Thyroid gland (tissue), 4 donors: ENCODE data around the gene SLC12A4.
"Not testable (repeated sequence)": the region's sequence is repeated elsewhere in the genome, so short reads cannot be mapped to it uniquely, and the experiment has no call there.

Experiments used
- CTCF ChIP-seq, 6 experiments: fragments of 200-600 bp in 3 of 6; fragments of 450-650 bp in 3 of 6; sonication (generic) in 3 of 6; IDR thresholded peaks; one replicate each; pipeline ENCODE4 v1.5.1; 2016 to 2019; ENCODE audit warnings: antibody characterized with exemption in 6 of 6, mild to moderate bottlenecking in 2 of 6, inconsistent platforms in 1 of 6, moderate library complexity in 1 of 6
- POLR2A ChIP-seq, 2 donors: fragments of 450-650 bp; IDR thresholded peaks; one replicate each; pipeline ENCODE4 v1.6.1; 2017; ENCODE audit warnings: antibody characterized with exemption in 2 of 2, mild to moderate bottlenecking in 2 of 2, moderate library complexity in 1 of 2

GRCh38 chr16:67998779-67999688, 30.6 kb upstream of the SLC12A4 start, which contains the start of gene DPEP2:
- not testable (repeated sequence) for TF ChIP-seq CTCF, POLR2A (IDR thresholded peaks at IDR 0.05)
